D721Med (cell line): ENCODE results near the gene ADAMTS3.

ENCODE experiments used
- DNase-seq: peaks from one replicate; pipeline ENCODE4 v3.0.0; 2011; ENCODE audit warnings: low spot score; ENCODE audit not compliant: insufficient read length
- FAIRE-seq: peaks from 2 replicates; lab custom pipeline; 2011; peaks lifted over from hg19 to GRCh38; lab: Jason Lieb, UNC
- TF ChIP-seq, protein P1 (sequence below): IDR thresholded peaks from 2 replicates; pipeline ENCODE4 v1.5.1; 2012; ENCODE audit warnings: mild to moderate bottlenecking, control low read depth; ENCODE audit not compliant: insufficient read depth; ENCODE audit errors: missing control alignments

Gene ADAMTS3

GRCh38 chr4:72255269-72255668 lies 313.8 kb downstream of the ADAMTS3 start:
- DNase-seq: no peak
- TF ChIP-seq, protein P1, sequence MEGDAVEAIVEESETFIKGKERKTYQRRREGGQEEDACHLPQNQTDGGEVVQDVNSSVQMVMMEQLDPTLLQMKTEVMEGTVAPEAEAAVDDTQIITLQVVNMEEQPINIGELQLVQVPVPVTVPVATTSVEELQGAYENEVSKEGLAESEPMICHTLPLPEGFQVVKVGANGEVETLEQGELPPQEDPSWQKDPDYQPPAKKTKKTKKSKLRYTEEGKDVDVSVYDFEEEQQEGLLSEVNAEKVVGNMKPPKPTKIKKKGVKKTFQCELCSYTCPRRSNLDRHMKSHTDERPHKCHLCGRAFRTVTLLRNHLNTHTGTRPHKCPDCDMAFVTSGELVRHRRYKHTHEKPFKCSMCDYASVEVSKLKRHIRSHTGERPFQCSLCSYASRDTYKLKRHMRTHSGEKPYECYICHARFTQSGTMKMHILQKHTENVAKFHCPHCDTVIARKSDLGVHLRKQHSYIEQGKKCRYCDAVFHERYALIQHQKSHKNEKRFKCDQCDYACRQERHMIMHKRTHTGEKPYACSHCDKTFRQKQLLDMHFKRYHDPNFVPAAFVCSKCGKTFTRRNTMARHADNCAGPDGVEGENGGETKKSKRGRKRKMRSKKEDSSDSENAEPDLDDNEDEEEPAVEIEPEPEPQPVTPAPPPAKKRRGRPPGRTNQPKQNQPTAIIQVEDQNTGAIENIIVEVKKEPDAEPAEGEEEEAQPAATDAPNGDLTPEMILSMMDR: no peak
- no peak for FAIRE-seq

- FAIRE-seq: no peak
- DNase-seq: no peak
- TF ChIP-seq, protein P1: no peak
These were observed 325.4 kb downstream of the ADAMTS3 start for GRCh38 chr4:72243641-72244040.

DNA sequence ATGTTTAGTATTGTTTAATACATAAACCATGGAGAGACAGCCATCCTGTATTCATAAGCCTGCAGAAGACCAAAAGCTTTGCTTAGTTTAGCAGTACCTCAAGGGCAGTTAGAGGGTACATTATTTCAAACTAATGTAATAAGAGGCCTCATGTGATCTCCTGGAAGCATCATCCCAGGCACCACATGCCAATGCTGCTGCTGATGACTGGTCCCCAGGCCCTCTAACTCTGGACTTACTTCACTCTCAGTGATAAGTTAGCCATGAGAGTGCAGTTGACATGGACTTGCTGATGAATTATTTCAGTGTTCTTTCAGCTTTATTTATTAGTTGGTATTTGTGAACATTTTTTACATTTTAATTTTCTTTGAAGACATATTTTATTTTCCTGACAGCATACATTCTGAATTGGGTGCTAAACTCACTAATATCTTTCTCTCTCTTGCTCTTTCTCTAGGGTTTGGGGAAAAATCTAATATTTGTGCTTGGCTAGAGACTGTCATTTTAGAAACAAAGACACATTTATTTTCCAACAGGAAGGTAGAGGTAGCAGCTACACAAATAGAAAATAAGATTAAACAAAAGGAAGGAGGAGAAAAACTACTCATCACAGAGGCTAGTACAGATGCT lies 329.4 kb downstream of the ADAMTS3 start:
- TF ChIP-seq, protein P1: no peak
- FAIRE-seq: no peak
- DNase-seq: no peak
